HPDE6-E6E7 (cell line): ENCODE data around the gene CRYL1.

Experiments used
- DNase-seq: peaks from one replicate; pipeline ENCODE4 v3.0.0; 2011; ENCODE audit warnings: missing footprints; ENCODE audit errors: extremely low spot score

The CRYL1 gene

GRCh38 chr13:20525601-20526544, at the start of gene CRYL1:
Gene CRYL1 (minus strand): TSS chr13:20525857. CDS start chr13:20525794, 63 bp downstream.
- DNase-seq: no peak

GRCh38 chr13:20573636-20574035, 48.0 kb upstream of the CRYL1 start:
- DNase-seq: no peak

GRCh38 chr13:20573186-20573585, 47.5 kb upstream of the CRYL1 start:
- no peak for DNase-seq

GRCh38 chr13:20571676-20572075, 46.0 kb upstream of the CRYL1 start:
- no peak for DNase-seq

- DNase-seq: no peak
Observed at GRCh38 chr13:20570517-20570916, 44.9 kb upstream of the CRYL1 start.

GRCh38 chr13:20567881-20568528, 42.3 kb upstream of the CRYL1 start:
- no peak for DNase-seq

- DNase-seq: peak; percentile 34
Observed at GRCh38 chr13:20566898-20567874, 41.5 kb upstream of the CRYL1 start, which contains the start of gene IFT88. Gene IFT88 (plus strand): TSS chr13:20567157. CDS start chr13:20574386, 7,229 bp downstream.

GRCh38 chr13:20566468-20566897, 40.8 kb upstream of the CRYL1 start:
- DNase-seq: peak; percentile 19

GRCh38 chr13:20565115-20565736, 39.6 kb upstream of the CRYL1 start:
- DNase-seq: no peak

GRCh38 chr13:20561741-20562140, 36.1 kb upstream of the CRYL1 start:
- no peak for DNase-seq

GRCh38 chr13:20559659-20560356, 34.2 kb upstream of the CRYL1 start:
- no peak for DNase-seq

- no peak for DNase-seq
Observed at GRCh38 chr13:20558982-20559381, 33.3 kb upstream of the CRYL1 start.

GRCh38 chr13:20553311-20553710, 27.7 kb upstream of the CRYL1 start:
- DNase-seq: no peak

GRCh38 chr13:20550799-20551198, 25.1 kb upstream of the CRYL1 start:
- no peak for DNase-seq

- no peak for DNase-seq
Observed at GRCh38 chr13:20547479-20547908, 21.8 kb upstream of the CRYL1 start.

- DNase-seq: no peak
Observed at GRCh38 chr13:20546556-20546955, 20.9 kb upstream of the CRYL1 start.

GRCh38 chr13:20544201-20544923, 18.7 kb upstream of the CRYL1 start:
- no peak for DNase-seq

- no peak for DNase-seq
Observed at GRCh38 chr13:20536992-20537391, 11.3 kb upstream of the CRYL1 start.

GRCh38 chr13:20534038-20534608, 8.5 kb upstream of the CRYL1 start:
- no peak for DNase-seq
